ENCODE data around the gene TMEM184A. TPM values are rescaled to one million over a fixed set of nuclear protein-coding genes. Genes with fewer than 3 reads are reported as not detected.

The TMEM184A gene
- total RNA-seq, 1 donor from 2014 or later = not detected

DNA sequence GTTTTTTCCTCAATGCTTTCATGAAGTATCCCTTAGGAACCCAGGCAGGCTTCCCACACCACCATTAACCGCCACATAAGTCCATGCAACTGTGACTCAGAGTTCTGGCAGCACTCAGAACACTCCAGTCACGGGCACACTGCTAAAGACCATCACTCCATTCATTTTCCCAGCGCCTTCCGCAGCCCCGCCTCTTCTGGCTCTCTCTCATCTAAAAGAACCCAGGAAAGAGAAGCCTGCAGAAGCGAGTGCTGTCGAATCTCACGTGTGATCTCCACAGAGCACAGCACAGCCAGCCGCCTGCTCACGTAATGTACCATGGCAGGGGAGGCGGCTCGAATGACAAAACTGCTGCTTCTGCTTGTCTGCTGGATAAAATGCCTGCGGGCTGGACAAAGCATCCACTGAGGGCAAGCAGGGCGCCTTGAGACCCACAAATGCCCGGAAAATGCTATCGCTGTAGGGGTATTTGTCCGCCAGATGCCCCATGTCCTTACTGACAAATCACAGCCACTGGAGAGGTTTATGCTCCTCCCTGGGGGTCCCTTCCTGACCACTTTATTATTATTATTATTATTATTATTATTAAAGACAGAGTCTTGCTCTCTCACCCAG, 12.0 kb upstream of the TMEM184A start:
- peaks cover 24% of the 10 kb centered on the region for H3K4me1 Mint-ChIP-seq
- H3K9me3 Mint-ChIP-seq = no peaks in the 10 kb centered on the region
- H3K36me3 Mint-ChIP-seq (ENCODE audit: low read depth) = peaks cover 32% of the 10 kb centered on the region
- peak overlapping the region; percentile 95 for H3K4me3 Mint-ChIP-seq
- DNase-seq = no peak
- no peaks in the 10 kb centered on the region for H3K27me3 Mint-ChIP-seq
- intact Hi-C loops (cut with micrococcal nuclease) = loop anchor here (2.0 to 5.0 kb wide), 2 partner anchors 63 to 664 kb away; partner anchors contain the start of genes INTS1 and MAD1L1
- no peak overlapping the region for H3K27ac Mint-ChIP-seq

DNA sequence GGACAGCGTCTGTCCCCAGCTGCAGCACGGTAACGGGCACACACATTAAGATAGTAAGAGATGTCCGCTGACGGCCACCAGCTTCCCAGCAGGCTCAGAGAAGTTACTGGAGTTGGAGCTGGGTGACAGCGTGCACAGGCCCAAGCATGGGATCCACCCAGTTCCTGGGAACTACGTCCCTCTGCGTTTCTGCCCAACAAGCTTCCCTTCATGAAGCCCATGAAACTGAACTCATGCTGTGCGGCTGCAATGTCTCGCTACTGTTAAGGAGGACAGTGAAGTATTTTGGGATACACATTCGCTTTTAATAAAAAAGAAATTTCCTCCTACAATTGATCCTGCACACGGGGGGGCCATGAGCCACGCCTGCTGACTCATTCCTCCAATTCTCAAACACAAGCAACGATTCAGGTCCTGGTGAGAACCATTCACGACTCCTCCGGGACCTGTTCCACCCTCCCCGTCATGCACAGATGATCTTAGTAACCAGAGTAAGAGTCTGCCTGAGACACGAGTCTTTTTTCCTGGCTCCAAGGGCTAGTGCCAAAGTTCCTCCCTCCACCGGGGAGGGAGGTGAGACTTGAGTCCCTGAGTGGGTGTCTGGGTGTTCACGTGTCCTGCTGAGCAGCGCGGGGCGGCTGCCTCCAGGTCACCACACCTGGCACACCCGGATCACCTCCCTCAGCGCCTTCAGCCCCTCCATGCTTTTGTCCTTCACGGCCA, 11.2 kb upstream of the TMEM184A start:
- H3K9me3 Mint-ChIP-seq = no peaks in the 10 kb centered on the region
- no peaks in the 10 kb centered on the region for H3K27me3 Mint-ChIP-seq
- intact Hi-C loops (cut with micrococcal nuclease) = loop anchor here (5.0 kb wide), 1 partner anchor 665 kb away; the partner anchor contains the start of gene MAD1L1
- H3K4me1 Mint-ChIP-seq = peaks cover 19% of the 10 kb centered on the region
- no peak overlapping the region for H3K4me3 Mint-ChIP-seq
- no peak for DNase-seq
- peaks cover 29% of the 10 kb centered on the region for H3K36me3 Mint-ChIP-seq (ENCODE audit: low read depth)
- peak overlapping the region; percentile 39 for H3K27ac Mint-ChIP-seq

DNA sequence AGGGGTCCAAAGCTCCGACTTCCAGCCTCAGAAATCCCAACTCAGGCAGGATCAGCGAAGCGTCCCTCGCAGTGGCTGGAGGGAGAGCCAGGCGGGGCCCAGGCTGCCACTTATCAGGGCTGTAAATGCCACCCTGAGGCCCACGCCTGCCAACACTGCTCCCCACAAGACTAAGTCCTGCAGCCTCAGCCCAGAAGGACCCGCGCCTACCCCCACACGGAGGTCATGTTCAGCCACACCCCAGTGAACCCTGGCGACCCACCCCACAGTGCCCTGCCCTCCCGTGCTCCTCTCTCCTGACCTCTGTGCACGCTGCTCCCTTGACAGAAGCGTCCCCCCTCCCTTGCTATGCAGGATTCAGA, 10.7 kb upstream of the TMEM184A start:
- H3K27me3 Mint-ChIP-seq = no peaks in the 10 kb centered on the region
- no peaks in the 10 kb centered on the region for H3K9me3 Mint-ChIP-seq
- no peak overlapping the region for H3K4me3 Mint-ChIP-seq
- H3K27ac Mint-ChIP-seq = peak overlapping the region; percentile 39
- DNase-seq = no peak
- peaks cover 28% of the 10 kb centered on the region for H3K36me3 Mint-ChIP-seq (ENCODE audit: low read depth)
- H3K4me1 Mint-ChIP-seq = peaks cover 18% of the 10 kb centered on the region
- intact Hi-C loops (cut with micrococcal nuclease) = loop anchor here (5.0 kb wide), 1 partner anchor 666 kb away; the partner anchor contains the start of gene MAD1L1

DNA sequence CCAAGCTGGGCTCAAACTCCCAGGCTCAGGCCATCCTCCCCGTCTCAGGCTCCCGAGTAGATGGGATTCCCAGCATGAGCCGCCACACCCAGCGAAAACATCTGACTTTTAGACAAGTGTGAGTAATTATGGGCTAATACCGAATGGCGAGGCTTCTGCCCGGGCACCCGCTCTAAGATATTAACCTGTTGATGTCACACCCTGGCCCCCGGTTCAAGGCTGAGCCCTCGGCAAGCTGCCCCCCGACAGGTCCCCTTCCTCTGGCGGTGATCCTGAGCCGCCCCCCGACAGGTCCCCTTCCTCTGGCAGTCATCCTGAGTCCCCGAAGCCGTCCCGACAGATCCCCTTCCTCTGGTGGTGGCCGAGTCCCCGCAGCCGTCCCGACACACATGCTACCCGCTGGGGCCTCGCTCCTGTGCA, 8.6 kb upstream of the TMEM184A start:
- intact Hi-C loops (cut with micrococcal nuclease) = loop anchor here (5.0 kb wide), 1 partner anchor 668 kb away; the partner anchor contains the start of gene MAD1L1
- no peaks in the 10 kb centered on the region for H3K9me3 Mint-ChIP-seq
- H3K36me3 Mint-ChIP-seq (ENCODE audit: low read depth) = peaks cover 28% of the 10 kb centered on the region
- no peak for DNase-seq
- no peak overlapping the region for H3K4me3 Mint-ChIP-seq
- no peaks in the 10 kb centered on the region for H3K27me3 Mint-ChIP-seq
- H3K4me1 Mint-ChIP-seq = peaks cover 12% of the 10 kb centered on the region
- H3K27ac Mint-ChIP-seq = no peak overlapping the region

DNA sequence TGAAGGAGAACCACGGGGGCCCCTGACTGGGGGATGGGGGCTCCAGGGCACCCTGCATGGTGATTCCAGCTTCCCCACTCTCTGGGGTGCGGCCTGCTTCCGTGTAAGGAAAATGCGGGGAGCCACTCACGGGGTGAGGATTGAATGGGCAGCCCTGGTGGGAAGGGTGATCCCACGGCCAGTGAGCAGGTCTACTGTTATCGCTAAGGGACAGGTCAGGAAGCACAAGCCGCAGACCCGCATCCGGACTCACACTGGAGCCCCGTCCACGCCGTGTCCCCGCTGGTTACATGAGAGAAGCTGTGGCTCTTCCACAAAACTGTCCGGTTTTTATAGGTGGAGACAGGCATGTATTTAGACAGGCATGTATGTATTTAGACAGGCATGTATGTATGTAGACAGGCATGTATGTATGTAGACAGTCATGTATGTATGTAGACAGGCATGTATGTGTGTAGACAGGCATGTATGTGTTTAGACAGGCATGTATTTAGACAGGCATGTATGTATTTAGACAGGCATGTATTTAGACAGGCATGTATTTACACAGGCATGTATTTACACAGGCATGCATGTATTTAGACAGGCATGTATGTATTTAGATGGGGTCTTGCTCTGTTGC, 8.1 kb upstream of the TMEM184A start:
- no peaks in the 10 kb centered on the region for H3K27me3 Mint-ChIP-seq
- intact Hi-C loops (cut with micrococcal nuclease) = no loop called here
- peaks cover 11% of the 10 kb centered on the region for H3K4me1 Mint-ChIP-seq
- H3K27ac Mint-ChIP-seq = no peak overlapping the region
- no peaks in the 10 kb centered on the region for H3K9me3 Mint-ChIP-seq
- H3K36me3 Mint-ChIP-seq (ENCODE audit: low read depth) = peaks cover 27% of the 10 kb centered on the region
- no peak for DNase-seq
- no peak overlapping the region for H3K4me3 Mint-ChIP-seq

DNA sequence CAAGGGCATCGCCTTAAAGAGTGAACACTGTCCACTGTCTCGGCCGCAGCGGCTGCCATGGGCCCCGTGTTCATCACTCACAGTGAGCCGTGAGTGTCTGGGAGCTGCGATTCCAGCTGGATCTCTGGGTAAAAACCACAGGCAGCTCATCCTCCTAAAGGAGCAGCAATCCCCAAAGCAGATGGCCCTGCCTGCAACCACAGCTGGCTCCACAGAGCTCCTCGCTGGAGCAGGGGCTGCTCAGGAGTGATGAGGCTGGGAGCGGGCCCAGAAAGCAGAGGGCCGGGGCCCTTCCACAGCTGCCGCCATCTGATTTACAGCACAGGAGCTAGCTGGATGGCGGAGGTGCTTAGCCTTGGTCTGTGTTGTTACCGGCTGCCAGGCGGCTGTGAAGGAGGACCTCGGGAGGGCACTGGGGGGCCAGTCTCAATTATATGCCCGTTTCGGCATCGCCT, 6.6 kb upstream of the TMEM184A start:
- intact Hi-C loops (cut with micrococcal nuclease) = no loop called here
- no peak overlapping the region for H3K4me3 Mint-ChIP-seq
- H3K27ac Mint-ChIP-seq = no peak overlapping the region
- no peaks in the 10 kb centered on the region for H3K9me3 Mint-ChIP-seq
- peaks cover 17% of the 10 kb centered on the region for H3K36me3 Mint-ChIP-seq (ENCODE audit: low read depth)
- H3K27me3 Mint-ChIP-seq = no peaks in the 10 kb centered on the region
- no peak for DNase-seq
- no peaks in the 10 kb centered on the region for H3K4me1 Mint-ChIP-seq

DNA sequence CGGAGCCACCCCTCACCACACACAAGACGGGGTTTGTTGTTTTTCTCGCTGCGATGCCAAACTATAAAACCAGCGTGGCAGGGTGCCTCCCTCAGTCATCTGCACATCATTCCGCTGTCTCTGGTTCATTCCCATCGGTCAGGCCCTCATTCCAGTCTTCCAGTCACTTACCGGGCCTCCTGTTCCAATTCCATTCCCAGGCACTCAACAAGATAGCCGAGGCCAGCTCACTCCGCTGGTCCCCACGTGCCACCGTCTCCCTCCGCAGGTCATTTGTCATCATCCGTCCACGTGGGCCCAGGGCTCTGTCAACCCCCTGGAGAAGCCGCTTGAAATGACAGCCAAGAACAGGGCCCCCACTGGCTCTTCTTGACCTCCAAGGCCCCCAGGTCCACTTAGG, 6.1 kb upstream of the TMEM184A start:
- Mint-ChIP-seq H3K36me3 (ENCODE audit: low read depth) (peaks cover 14% of the 10 kb centered on the region), H3K27me3 (no peaks in the 10 kb centered on the region), H3K4me3 (no peak overlapping the region), H3K27ac (no peak overlapping the region), H3K9me3 (no peaks in the 10 kb centered on the region), H3K4me1 (no peaks in the 10 kb centered on the region)
- no peak for DNase-seq
- intact Hi-C loops (cut with micrococcal nuclease) = no loop called here

DNA sequence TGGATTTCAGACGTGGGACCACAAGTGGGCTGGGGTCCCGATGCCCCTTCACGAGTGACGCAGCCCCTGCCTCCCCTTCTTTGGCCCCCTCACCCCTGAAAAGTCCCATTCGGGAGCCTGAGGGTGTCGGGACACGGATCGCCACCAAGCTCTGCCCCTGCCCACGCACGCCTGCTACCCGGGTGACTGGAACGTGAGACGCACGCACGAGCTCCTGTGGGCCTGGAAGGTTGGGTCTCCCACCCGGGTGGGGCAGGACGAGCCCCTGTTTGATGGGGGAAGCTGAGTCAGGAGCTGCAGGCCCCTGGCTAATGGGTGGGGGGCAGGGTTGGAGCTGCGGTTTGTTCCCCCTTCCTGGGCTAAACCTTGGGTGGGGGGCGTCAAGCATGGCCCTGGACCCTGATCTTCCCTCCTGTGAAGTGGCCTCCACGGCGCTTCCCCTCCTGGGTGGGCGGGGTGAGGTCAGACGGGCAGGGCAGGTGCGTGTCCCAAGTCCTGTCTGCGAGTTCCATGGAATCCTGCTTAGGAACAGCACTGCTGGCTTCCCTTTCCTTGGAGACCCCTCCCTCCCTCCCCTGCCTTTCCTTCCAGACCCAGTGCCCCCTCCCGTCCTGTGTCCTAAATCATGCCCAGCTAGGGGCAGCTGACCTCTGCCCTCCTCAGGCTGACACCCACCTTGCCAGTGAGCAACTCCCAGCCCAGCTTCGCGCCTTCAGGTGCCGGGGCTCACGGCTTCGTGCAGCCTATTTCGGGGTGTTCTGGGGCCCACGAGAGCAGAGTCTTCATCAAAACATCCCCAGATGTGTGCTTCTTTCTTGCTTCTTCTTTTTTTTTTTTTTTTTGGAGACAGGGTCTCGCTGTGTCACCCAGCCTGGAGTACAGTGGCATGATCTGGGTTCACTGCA, 5.3 kb upstream of the TMEM184A start:
- peaks cover 10% of the 10 kb centered on the region for H3K36me3 Mint-ChIP-seq (ENCODE audit: low read depth)
- intact Hi-C loops (cut with micrococcal nuclease) = no loop called here
- H3K27me3 Mint-ChIP-seq = no peaks in the 10 kb centered on the region
- no peak overlapping the region for H3K4me3 Mint-ChIP-seq
- H3K4me1 Mint-ChIP-seq = no peaks in the 10 kb centered on the region
- no peak for DNase-seq
- no peaks in the 10 kb centered on the region for H3K9me3 Mint-ChIP-seq
- H3K27ac Mint-ChIP-seq = no peak overlapping the region

DNA sequence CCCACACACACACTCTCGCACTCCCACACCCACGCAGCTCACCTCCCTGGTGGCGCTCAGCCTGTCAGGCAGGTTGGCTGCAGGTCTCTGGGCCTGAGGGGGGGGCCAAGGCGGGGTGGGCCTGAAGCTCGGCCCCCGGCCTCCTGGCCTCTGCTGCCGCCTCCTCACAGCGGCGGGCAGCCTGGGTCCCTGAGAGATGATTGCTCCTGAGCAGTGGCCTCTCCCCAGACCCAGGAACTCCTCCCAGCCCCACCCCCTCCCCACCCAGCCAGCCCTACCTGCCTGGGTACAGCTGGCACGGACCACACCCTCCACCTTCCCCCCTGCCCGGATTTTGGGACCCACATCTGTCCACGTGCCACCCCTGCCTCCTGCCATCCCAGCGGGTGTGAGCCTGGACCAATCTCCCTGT, 4.6 kb upstream of the TMEM184A start:
- no peak for DNase-seq
- Mint-ChIP-seq H3K27me3 (no peaks in the 10 kb centered on the region), H3K36me3 (ENCODE audit: low read depth) (peaks cover 6% of the 10 kb centered on the region), H3K4me1 (no peaks in the 10 kb centered on the region), H3K9me3 (no peaks in the 10 kb centered on the region), H3K4me3 (no peak overlapping the region), H3K27ac (no peak overlapping the region)
- intact Hi-C loops (cut with micrococcal nuclease) = no loop called here

DNA sequence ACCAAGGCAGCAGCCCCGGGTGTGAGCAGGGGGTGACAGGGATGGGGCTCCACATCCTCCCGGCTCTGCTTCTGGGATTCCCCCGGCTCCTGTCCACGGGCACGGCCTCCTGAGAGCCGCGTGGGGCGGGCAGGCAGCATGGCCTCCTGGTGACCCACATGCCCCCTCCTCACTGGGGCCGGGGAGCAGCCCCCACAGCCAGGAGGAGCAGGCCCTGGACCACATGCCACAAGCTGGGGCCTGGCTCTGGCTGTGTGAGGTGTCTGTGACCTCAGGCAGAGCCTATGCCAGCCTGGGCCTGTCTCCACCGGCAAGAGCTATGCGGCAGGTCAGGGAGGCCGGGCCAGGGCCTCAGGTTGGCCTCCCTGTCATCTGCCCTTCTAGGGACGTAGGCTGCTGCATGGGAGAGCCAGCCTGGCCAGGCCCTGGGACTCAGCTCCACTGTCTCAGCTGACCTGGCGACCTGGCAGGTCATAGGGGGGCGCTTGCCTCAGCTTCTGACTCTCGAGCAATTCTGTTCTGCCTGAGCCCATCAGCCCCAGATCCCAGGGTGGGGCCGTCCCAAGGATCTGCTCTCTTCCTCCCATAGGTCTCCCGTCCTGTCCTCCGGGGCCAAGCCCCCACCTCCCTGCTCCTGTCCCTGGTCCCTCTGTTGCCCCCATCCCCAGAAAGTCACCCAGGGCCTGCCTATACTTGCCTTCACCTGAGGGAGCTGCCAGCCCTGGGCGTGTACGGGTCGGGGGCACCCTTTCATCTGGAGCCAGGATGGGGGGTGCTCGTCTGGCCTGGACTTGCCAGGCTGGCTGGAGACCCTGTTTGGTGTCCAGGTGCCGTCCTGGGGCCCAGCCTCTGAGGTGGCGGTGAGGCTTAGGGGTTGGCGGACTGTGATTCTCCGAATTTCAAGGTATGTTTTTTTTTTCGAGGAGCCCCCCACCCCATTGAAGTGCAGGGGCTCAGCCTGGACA, 3.9 kb upstream of the TMEM184A start:
- no peaks in the 10 kb centered on the region for H3K4me1 Mint-ChIP-seq
- intact Hi-C loops (cut with micrococcal nuclease) = no loop called here
- H3K9me3 Mint-ChIP-seq = no peaks in the 10 kb centered on the region
- no peak overlapping the region for H3K27ac Mint-ChIP-seq
- H3K36me3 Mint-ChIP-seq (ENCODE audit: low read depth) = peaks cover 2% of the 10 kb centered on the region
- H3K27me3 Mint-ChIP-seq = no peaks in the 10 kb centered on the region
- no peak overlapping the region for H3K4me3 Mint-ChIP-seq
- no peak for DNase-seq

DNA sequence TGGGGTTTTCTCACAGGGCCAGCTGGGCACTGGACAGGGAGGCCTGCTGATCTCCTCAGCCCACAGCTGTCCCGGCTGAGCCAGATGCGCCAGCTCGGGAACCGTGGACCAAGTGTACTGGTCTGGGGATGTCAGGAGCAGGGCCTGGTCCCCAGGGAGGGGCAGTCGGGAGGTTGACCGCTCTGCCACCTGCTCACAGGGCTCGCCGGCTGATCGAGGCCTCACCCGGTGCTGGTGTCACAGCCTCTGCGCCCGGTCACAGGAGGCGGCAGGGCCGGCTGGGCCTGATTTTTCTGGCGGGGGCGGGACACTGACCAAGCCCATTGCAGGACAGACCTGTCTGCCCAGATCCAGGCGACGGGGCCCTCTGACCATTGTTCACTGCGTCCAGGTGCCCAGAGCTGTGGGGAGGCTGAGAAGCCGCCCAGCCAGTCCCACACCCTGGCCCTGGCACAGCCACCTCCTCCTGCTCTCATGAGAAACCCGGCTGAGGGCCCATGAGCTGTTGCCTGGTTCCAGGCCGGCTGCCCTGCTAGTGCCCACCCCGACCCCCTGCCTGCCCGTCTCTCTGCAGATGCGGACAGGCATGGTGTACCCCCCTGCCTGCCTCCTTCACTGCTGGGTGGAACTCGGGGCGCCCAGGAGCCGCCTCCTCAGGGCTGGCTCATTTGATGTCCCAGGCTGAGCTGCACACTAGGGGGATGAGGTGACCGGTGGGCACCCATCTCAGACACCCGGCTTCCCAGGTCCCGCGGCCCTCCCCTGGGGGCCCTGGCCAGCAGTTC, 3.0 kb upstream of the TMEM184A start:
- no peaks in the 10 kb centered on the region for H3K27me3 Mint-ChIP-seq
- intact Hi-C loops (cut with micrococcal nuclease) = no loop called here
- no peak for DNase-seq
- no peaks in the 10 kb centered on the region for H3K4me1 Mint-ChIP-seq
- H3K27ac Mint-ChIP-seq = no peak overlapping the region
- H3K36me3 Mint-ChIP-seq (ENCODE audit: low read depth) = no peaks in the 10 kb centered on the region
- no peaks in the 10 kb centered on the region for H3K9me3 Mint-ChIP-seq
- no peak overlapping the region for H3K4me3 Mint-ChIP-seq

DNA sequence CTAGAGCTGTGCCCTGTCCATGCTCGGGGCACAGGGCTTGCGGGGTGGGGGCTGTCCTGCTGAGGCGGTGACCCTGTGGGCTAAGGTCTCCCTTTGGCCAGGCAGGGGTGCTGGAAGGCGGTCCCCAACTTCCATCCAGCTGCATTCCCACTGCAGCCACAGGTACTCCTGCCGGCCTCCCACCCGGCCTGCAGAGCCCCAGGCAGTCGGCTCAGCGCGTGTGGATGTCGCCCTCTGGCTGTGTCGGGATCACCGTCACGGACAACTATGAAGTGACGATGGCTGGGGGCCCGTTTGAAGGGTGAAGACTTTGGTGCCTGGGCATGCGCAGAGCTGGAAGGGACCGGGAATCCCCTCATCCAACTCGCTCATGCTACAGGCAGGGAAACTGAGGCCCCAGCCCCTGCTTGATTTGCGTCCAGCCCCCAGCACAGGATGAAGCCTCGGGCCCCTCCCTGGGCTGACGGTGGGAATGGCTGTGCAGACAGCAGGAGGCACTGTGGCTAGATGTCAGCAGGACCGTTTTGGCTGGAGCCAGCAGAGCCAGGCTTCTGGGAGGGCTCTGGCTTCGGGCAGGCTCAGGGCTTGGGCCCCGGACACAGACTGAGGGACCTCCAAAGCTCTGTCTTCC, 2.3 kb upstream of the TMEM184A start:
- intact Hi-C loops (cut with micrococcal nuclease) = no loop called here
- DNase-seq = no peak
- Mint-ChIP-seq H3K27ac (no peak overlapping the region), H3K27me3 (no peaks in the 10 kb centered on the region), H3K36me3 (ENCODE audit: low read depth) (no peaks in the 10 kb centered on the region), H3K4me3 (no peak overlapping the region), H3K4me1 (no peaks in the 10 kb centered on the region), H3K9me3 (no peaks in the 10 kb centered on the region)
